ENCODE data around the gene RTBDN.

Gene RTBDN

GRCh38 chr19:12789098-12789903, 45.1 kb downstream of the RTBDN start:
- no peak for DNase-seq (ENCODE audit: low read depth)
- H3K4me3 ChIP-seq (ENCODE audit: low read length) = peak overlapping the region; percentile 38
- no peak for TF ChIP-seq CTCF (conservative IDR thresholded peaks at IDR 0.05; ENCODE audit: low read depth, low read length)

- peak overlapping the region; percentile 19 for H3K4me3 ChIP-seq (ENCODE audit: low read length)
- no peak for DNase-seq (ENCODE audit: low read depth)
- TF ChIP-seq CTCF (conservative IDR thresholded peaks at IDR 0.05; ENCODE audit: low read depth, low read length) = no peak
Measured at GRCh38 chr19:12788682-12789097, 45.7 kb downstream of the RTBDN start.

GRCh38 chr19:12788042-12788681, 46.2 kb downstream of the RTBDN start:
- DNase-seq (ENCODE audit: low read depth) = no peak
- no peak overlapping the region for H3K4me3 ChIP-seq (ENCODE audit: low read length)
- no peak for TF ChIP-seq CTCF (conservative IDR thresholded peaks at IDR 0.05; ENCODE audit: low read depth, low read length)

- DNase-seq (ENCODE audit: low read depth) = no peak
Measured at GRCh38 chr19:12787458-12787857, 46.9 kb downstream of the RTBDN start.

GRCh38 chr19:12786952-12787351, 47.4 kb downstream of the RTBDN start:
- DNase-seq (ENCODE audit: low read depth) = no peak
- TF ChIP-seq CTCF (conservative IDR thresholded peaks at IDR 0.05; ENCODE audit: low read depth, low read length) = no peak
- H3K4me3 ChIP-seq (ENCODE audit: low read length) = no peak overlapping the region

More at GRCh38 chr19:12787458-12787857, 46.9 kb downstream of the RTBDN start:
- no peak for TF ChIP-seq CTCF (conservative IDR thresholded peaks at IDR 0.05; ENCODE audit: low read depth, low read length)
- no peak overlapping the region for H3K4me3 ChIP-seq (ENCODE audit: low read length)

GRCh38 chr19:12786141-12786870, 48.1 kb downstream of the RTBDN start:
- no peak overlapping the region for H3K4me3 ChIP-seq (ENCODE audit: low read length)
- TF ChIP-seq CTCF (conservative IDR thresholded peaks at IDR 0.05; ENCODE audit: low read depth, low read length) = no peak
- DNase-seq (ENCODE audit: low read depth) = no peak
